ENCODE measurements around the gene UCN. TPM values are rescaled to one million over a fixed set of nuclear protein-coding genes. Genes with fewer than 3 reads are reported as not detected.
"Not testable (repeated sequence)": the region's sequence is repeated elsewhere in the genome, so short reads cannot be mapped to it uniquely, and the experiment has no call there.

Gene UCN
- total and polyA plus RNA-seq, 2 donors from 2014 or later = 1.3 to 1.4 TPM

GRCh38 chr2:27270670-27271069 is 37.6 kb downstream of the UCN start:
- TF ChIP-seq, protein P1, sequence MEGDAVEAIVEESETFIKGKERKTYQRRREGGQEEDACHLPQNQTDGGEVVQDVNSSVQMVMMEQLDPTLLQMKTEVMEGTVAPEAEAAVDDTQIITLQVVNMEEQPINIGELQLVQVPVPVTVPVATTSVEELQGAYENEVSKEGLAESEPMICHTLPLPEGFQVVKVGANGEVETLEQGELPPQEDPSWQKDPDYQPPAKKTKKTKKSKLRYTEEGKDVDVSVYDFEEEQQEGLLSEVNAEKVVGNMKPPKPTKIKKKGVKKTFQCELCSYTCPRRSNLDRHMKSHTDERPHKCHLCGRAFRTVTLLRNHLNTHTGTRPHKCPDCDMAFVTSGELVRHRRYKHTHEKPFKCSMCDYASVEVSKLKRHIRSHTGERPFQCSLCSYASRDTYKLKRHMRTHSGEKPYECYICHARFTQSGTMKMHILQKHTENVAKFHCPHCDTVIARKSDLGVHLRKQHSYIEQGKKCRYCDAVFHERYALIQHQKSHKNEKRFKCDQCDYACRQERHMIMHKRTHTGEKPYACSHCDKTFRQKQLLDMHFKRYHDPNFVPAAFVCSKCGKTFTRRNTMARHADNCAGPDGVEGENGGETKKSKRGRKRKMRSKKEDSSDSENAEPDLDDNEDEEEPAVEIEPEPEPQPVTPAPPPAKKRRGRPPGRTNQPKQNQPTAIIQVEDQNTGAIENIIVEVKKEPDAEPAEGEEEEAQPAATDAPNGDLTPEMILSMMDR (IDR thresholded peaks at IDR 0.05; ENCODE audit: borderline replicate concordance, extremely low read depth, insufficient read depth) = no peak
- Histone ChIP-seq H3K9me3 (ENCODE audit: control insufficient read depth in 2 of 3, insufficient read depth in 1 of 3, low read length in 3 of 3) (no peaks in the 10 kb centered on the region), H3K27ac (ENCODE audit: low read depth in 2 of 2, low read length in 2 of 2) (no peak overlapping the region), H3K27me3 (ENCODE audit: control insufficient read depth, insufficient read depth, low read length) (peaks cover 3% of the 10 kb centered on the region), H3K36me3 (ENCODE audit: control insufficient read depth in 2 of 3, insufficient read depth in 3 of 3, low read length in 3 of 3) (no peaks in the 10 kb centered on the region), H3K4me3 (ENCODE audit: low read length in 3 of 3) (no peak overlapping the region), H3K4me1 (ENCODE audit: control insufficient read depth in 2 of 3, insufficient read depth in 2 of 3, low read depth in 1 of 3, low read length in 3 of 3) (no peaks in the 10 kb centered on the region), H3K9ac (ENCODE audit: low read length in 3 of 3) (no peak overlapping the region)
- no peak for FAIRE-seq
- DNase-seq = no peak
- intact Hi-C loops (cut with DNase I) = loop anchor here (10.0 kb wide), 1 partner anchor 326 kb away; no protein-coding TSS in a partner anchor

DNA sequence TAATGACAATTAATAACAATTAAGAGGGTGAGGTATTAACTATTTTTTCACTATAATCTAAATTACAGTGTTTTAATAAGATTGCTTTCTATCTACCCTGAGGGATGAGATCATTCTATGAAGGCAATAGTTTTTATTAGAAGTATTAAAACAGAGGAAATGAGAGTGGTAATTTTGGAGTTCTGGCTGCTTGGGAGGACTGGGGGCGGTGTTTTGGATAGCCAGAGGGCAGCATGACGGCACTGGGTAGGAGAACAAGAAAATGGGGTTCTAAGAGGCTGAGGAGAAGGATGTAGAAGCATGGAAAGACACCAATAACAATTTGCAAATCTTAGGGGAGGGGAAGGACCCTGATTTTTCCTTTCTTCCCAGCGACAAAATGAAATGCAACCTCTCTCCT is 38.1 kb downstream of the UCN start:
- intact Hi-C loops (cut with DNase I) = loop anchor here (10.0 kb wide), 1 partner anchor 325 kb away; no protein-coding TSS in a partner anchor
- Histone ChIP-seq H3K4me1 (ENCODE audit: control insufficient read depth in 2 of 3, insufficient read depth in 2 of 3, low read depth in 1 of 3, low read length in 3 of 3) (no peaks in the 10 kb centered on the region), H3K4me3 (ENCODE audit: low read length in 3 of 3) (no peak overlapping the region)

DNA sequence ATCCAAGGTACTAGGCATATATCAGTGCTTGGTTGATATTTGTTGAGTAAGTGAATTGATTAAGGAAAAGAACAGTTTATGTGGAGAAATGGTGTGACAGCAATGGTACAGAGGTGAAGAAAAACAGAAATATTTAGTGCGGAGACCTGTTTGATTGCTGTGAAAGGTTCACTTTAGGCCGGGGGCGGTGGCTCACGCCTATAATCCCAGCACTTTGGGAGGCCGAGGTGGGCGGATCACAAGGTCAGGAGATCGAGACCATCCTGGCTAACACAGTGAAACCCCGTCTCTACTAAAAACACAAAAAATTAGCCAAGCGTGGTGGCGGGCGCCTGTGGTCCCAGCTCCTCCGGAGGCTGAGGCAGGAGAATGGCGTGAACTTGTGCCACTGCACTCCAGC is 39.9 kb downstream of the UCN start:
- DNase-seq; H3K9ac ChIP-seq (ENCODE audit: low read length in 3 of 3); H3K9me3 ChIP-seq (ENCODE audit: control insufficient read depth in 2 of 3, insufficient read depth in 1 of 3, low read length in 3 of 3); H3K4me3 ChIP-seq (ENCODE audit: low read length in 3 of 3); FAIRE-seq; H3K27ac ChIP-seq (ENCODE audit: low read depth in 2 of 2, low read length in 2 of 2); intact Hi-C loops (cut with DNase I); H3K4me1 ChIP-seq (ENCODE audit: control insufficient read depth in 2 of 3, insufficient read depth in 2 of 3, low read depth in 1 of 3, low read length in 3 of 3); H3K36me3 ChIP-seq (ENCODE audit: control insufficient read depth in 2 of 3, insufficient read depth in 3 of 3, low read length in 3 of 3): not testable (repeated sequence)
- peaks cover 17% of the 10 kb centered on the region for H3K27me3 ChIP-seq (ENCODE audit: control insufficient read depth, insufficient read depth, low read length)

More for the DNA sequence above, 38.1 kb downstream of the UCN start:
- Histone ChIP-seq H3K27ac (ENCODE audit: low read depth in 2 of 2, low read length in 2 of 2) (no peak overlapping the region), H3K36me3 (ENCODE audit: control insufficient read depth in 2 of 3, insufficient read depth in 3 of 3, low read length in 3 of 3) (no peaks in the 10 kb centered on the region), H3K9ac (ENCODE audit: low read length in 3 of 3) (no peak overlapping the region), H3K9me3 (ENCODE audit: control insufficient read depth in 2 of 3, insufficient read depth in 1 of 3, low read length in 3 of 3) (no peaks in the 10 kb centered on the region), H3K27me3 (ENCODE audit: control insufficient read depth, insufficient read depth, low read length) (peaks cover 9% of the 10 kb centered on the region)
- FAIRE-seq (no peak), DNase-seq (no peak)
- TF ChIP-seq, protein P1 (IDR thresholded peaks at IDR 0.05; ENCODE audit: borderline replicate concordance, extremely low read depth, insufficient read depth) = no peak

DNA sequence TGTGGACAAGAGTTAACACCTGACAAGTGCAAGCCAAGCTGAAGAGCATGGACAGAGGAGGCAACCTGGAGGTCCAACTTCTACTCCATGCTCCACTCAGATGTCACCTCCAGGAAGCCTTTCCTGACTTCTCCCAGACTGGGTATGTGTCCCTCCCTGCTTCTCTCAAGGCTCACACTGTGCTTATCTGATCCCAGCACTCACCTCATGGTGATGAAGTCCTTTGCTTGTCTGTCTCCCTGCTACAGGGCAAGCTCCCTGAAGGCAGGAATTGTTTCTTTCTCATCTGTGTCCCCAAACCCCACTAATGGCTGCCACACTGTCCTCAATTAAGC is 42.7 kb downstream of the UCN start:
- no peak overlapping the region for H3K9ac ChIP-seq (ENCODE audit: low read length in 3 of 3)
- FAIRE-seq = no peak
- peaks cover 26% of the 10 kb centered on the region for H3K27me3 ChIP-seq (ENCODE audit: control insufficient read depth, insufficient read depth, low read length)
- H3K9me3 ChIP-seq (ENCODE audit: control insufficient read depth in 2 of 3, insufficient read depth in 1 of 3, low read length in 3 of 3) = no peaks in the 10 kb centered on the region
- H3K4me1 ChIP-seq (ENCODE audit: control insufficient read depth in 2 of 3, insufficient read depth in 2 of 3, low read depth in 1 of 3, low read length in 3 of 3) = peaks cover 0 to 9% (median 8%) of the 10 kb centered on the region in 3 donors
- H3K27ac ChIP-seq (ENCODE audit: low read depth in 2 of 2, low read length in 2 of 2) = no peak overlapping the region
- TF ChIP-seq, protein P1 (IDR thresholded peaks at IDR 0.05; ENCODE audit: borderline replicate concordance, extremely low read depth, insufficient read depth) = no peak
- no peak for DNase-seq
- no peak overlapping the region for H3K4me3 ChIP-seq (ENCODE audit: low read length in 3 of 3)
- no peaks in the 10 kb centered on the region for H3K36me3 ChIP-seq (ENCODE audit: control insufficient read depth in 2 of 3, insufficient read depth in 3 of 3, low read length in 3 of 3)
- intact Hi-C loops (cut with DNase I) = no loop called here
